Small intestine (tissue), 7 donors: ENCODE measurements around the gene TRIM51. TPM values are rescaled to one million over a fixed set of nuclear protein-coding genes. Genes with fewer than 3 reads are reported as not detected.
"Not testable (repeated sequence)": the region's sequence is repeated elsewhere in the genome, so short reads cannot be mapped to it uniquely, and the experiment has no call there.

Experiments used
- DNase-seq, 2 donors: peaks; one replicate each; pipeline versions ENCODE4 v3.0.0 to v3.0.0-alpha.2; 2013
- FAIRE-seq: peaks from 2 replicates; lab custom pipeline; 2012; peaks lifted over from hg19 to GRCh38; lab: Jason Lieb, UNC
- H3K27ac ChIP-seq, 3 donors: one replicate each; pipeline ENCODE4 v1.5.1; 2013; ENCODE audit warnings: low read length in 2 of 3, mild to moderate bottlenecking in 2 of 3, control low read depth in 1 of 3, inconsistent platforms in 1 of 3, low read depth in 1 of 3, moderate library complexity in 1 of 3
- H3K27me3 ChIP-seq, 3 donors: one replicate each; pipeline ENCODE4 v1.6.1; 2013; ENCODE audit warnings: low read length in 3 of 3, inconsistent platforms in 1 of 3; ENCODE audit not compliant: control insufficient read depth in 3 of 3, insufficient read depth in 3 of 3
- H3K36me3 ChIP-seq, 3 donors: one replicate each; pipeline ENCODE4 v1.6.1; 2013; ENCODE audit warnings: low read length in 3 of 3, inconsistent platforms in 1 of 3, low read depth in 1 of 3, mild to moderate bottlenecking in 1 of 3, moderate library complexity in 1 of 3; ENCODE audit not compliant: control insufficient read depth in 3 of 3, insufficient read depth in 2 of 3
- H3K4me1 ChIP-seq, 3 donors: one replicate each; pipeline ENCODE4 v1.6.1; 2013; ENCODE audit warnings: low read length in 2 of 3, inconsistent platforms in 1 of 3, low read depth in 1 of 3, mild to moderate bottlenecking in 1 of 3, moderate library complexity in 1 of 3; ENCODE audit not compliant: control insufficient read depth in 3 of 3, insufficient read depth in 2 of 3
- H3K4me3 ChIP-seq, 3 donors: one replicate each; pipeline ENCODE4 v1.5.1; 2013; ENCODE audit warnings: low read length in 3 of 3, control low read depth in 1 of 3, inconsistent platforms in 1 of 3, low read depth in 1 of 3, mild to moderate bottlenecking in 1 of 3, moderate library complexity in 1 of 3
- H3K9me3 ChIP-seq, 2 donors: one replicate each; pipeline ENCODE4 v1.6.1; 2013; ENCODE audit warnings: low read depth in 1 of 2, low read length in 1 of 2; ENCODE audit not compliant: control insufficient read depth in 2 of 2, insufficient read depth in 1 of 2
- WGBS, 3 donors: extraction: QIAGEN DNeasy Blood & Tissue Kit; methylation state at CpG; one replicate each; pipeline ENCODE4 v1.1.7; 2013; 5-methylcytosine and 5-hydroxymethylcytosine counted together
- polyA plus RNA-seq, 4 donors: library from polyadenylated mRNA; stranded (reverse) in 3 of 4; unstranded in 1 of 4; fragments of 200-250 nt in 3 of 4; fragments of 120-200 nt in 1 of 4; gene quantifications; one replicate each; pipeline versions ENCODE4 v1.2.1 to v1.2.3, GENCODE V29; 2013
- donor health status: healthy with polysubstance abuse.
- donor health status: control.
- donor health status: control.
- donor health status: Bipolar disorder and iron deficiency.
- donor health status: healthy.

TRIM51 gene
- polyA plus RNA-seq, 4 donors: not detected

GRCh38 chr11:55873146-55873545 is 10.0 kb upstream of the TRIM51 start:
- DNase-seq, H3K27ac ChIP-seq, H3K4me3 ChIP-seq, H3K36me3 ChIP-seq, H3K27me3 ChIP-seq, H3K4me1 ChIP-seq, FAIRE-seq: not testable (repeated sequence)
- 34 to 56% (median 50%) methylated on average over 29 to 34 of the region's 34 CpGs for WGBS, 3 donors
- H3K9me3 ChIP-seq: peaks cover 1 to 24% of the 10 kb centered on the region in 2 donors

DNA sequence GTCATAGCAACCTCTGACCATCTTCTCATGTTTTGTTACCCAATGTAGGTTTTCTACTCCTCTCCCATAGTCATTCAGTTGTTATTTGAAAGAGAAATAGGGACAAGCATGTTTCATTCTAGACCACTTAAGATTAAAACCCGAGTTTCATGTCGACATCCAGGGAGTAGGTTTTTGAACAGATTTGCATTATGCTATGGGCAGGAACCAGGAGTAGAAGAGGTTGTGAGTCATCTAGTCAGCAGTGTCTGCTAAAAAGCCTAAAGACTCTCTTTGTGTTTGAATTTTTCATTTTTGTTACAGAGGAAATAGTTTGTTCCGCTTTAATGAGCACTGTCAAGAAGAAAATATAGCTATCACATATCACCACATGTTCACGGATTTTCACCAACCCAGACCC is 1.9 kb downstream of the TRIM51 start:
- 87 to 89% (median 88%) methylated on average over 4 of the region's 4 CpGs for WGBS, 3 donors

GRCh38 chr11:55885481-55885880 is 2.4 kb downstream of the TRIM51 start:
- H3K4me3 ChIP-seq, H3K4me1 ChIP-seq, H3K27me3 ChIP-seq, H3K9me3 ChIP-seq, H3K27ac ChIP-seq, DNase-seq, FAIRE-seq, H3K36me3 ChIP-seq: not testable (repeated sequence)
- WGBS, 3 donors: 85 to 89% (median 88%) methylated on average over 9 of the region's 9 CpGs

More for the DNA sequence above, 1.9 kb downstream of the TRIM51 start:
- H3K4me3 ChIP-seq, H3K4me1 ChIP-seq, FAIRE-seq, H3K9me3 ChIP-seq, H3K27me3 ChIP-seq, H3K27ac ChIP-seq, H3K36me3 ChIP-seq, DNase-seq: not testable (repeated sequence)

DNA sequence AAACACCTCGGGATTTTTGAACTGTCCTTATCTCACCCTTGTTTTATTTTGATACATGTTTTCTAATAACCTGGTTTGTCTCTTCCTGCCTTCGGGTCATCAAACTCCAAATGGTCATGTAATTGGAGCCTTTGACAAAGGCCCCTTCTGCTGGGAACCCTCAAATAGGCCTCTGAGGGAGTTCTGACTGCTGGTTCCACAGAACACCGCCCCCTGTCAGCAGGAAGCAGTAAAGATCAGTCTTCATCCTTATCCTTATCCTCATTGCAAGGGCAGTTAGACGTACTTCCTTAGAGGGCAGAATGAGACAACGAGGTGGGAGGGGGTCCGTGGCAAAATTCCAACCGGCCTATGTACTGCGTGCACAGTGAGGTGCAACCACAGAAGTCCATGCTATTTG is 12.1 kb downstream of the TRIM51 start:
- Histone ChIP-seq H3K4me1 (no peaks in the 10 kb centered on the region), H3K36me3 (no peaks in the 10 kb centered on the region), H3K9me3 (peaks cover 0 to 17% of the 10 kb centered on the region in 2 donors), H3K27ac (no peak overlapping the region), H3K4me3 (no peak overlapping the region), H3K27me3 (no peaks in the 10 kb centered on the region)
- FAIRE-seq: no peak
- DNase-seq: no peak
- 61 to 66% (median 62%) methylated on average over 8 of the region's 8 CpGs for WGBS, 3 donors

DNA sequence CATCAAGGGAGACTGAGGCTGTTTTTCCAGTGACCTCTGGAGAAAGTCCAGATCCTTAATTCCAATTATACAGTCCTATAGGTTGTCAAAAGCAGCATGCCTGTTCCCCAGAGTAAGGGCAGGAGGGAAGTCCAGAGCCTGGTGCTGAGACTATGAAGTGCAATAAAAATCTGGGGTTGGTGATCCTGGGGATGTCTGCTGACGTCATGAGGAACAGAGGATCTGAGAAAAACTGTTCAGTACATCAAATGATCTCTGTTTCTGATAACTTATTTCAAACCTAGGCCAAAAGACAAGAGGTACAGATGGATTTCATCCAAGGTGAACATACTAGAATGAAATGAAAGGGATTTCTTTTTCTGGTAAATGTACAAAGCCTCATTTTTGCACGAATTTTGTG is 19.2 kb downstream of the TRIM51 start:
- Histone ChIP-seq H3K4me3 (no peak overlapping the region), H3K9me3 (peaks cover 0 to 2% of the 10 kb centered on the region in 2 donors), H3K27me3 (no peaks in the 10 kb centered on the region), H3K27ac (no peak overlapping the region), H3K4me1 (no peaks in the 10 kb centered on the region), H3K36me3 (no peaks in the 10 kb centered on the region)
- 17 to 24% (median 20%) methylated on average over 2 of the region's 2 CpGs for WGBS, 3 donors
- DNase-seq: no peak
- no peak for FAIRE-seq

GRCh38 chr11:55914482-55914881 is 31.4 kb downstream of the TRIM51 start, which contains the start of gene OR5W2:
OR5W2 (minus strand) TSS chr11:55914582; CDS start chr11:55914582, 0 bp downstream.
- H3K27me3 ChIP-seq: no peaks in the 10 kb centered on the region
- no peak for DNase-seq

GRCh38 chr11:55920537-55920936 is 37.4 kb downstream of the TRIM51 start:
- Histone ChIP-seq H3K36me3 (no peaks in the 10 kb centered on the region), H3K9me3 (peaks cover 0 to 10% of the 10 kb centered on the region in 2 donors), H3K4me1 (no peaks in the 10 kb centered on the region), H3K4me3 (no peak overlapping the region), H3K27ac (no peak overlapping the region), H3K27me3 (no peaks in the 10 kb centered on the region)
- FAIRE-seq (no peak), DNase-seq (no peak)
- WGBS, 3 donors: 83 to 86% (median 84%) methylated on average over 5 of the region's 5 CpGs

More at GRCh38 chr11:55914482-55914881, 31.4 kb downstream of the TRIM51 start, which contains the start of gene OR5W2:
- no peak within 1 kb of the TSS for H3K4me3 ChIP-seq
- no peaks in the 10 kb centered on the region for H3K36me3 ChIP-seq
- 38 to 73% (median 62%) methylated on average over 1 of the region's 1 CpG for WGBS, 3 donors
- peaks cover 0 to 7% of the 10 kb centered on the region in 2 donors for H3K9me3 ChIP-seq
- H3K4me1 ChIP-seq: no peaks in the 10 kb centered on the region
- FAIRE-seq: no peak
- no peak within 1 kb of the TSS for H3K27ac ChIP-seq

GRCh38 chr11:55936300-55936699 is 53.2 kb downstream of the TRIM51 start, which contains the start of gene OR5I1:
OR5I1 (minus strand) TSS chr11:55936400; CDS start chr11:55936400, 0 bp downstream.
- H3K4me3 ChIP-seq: no peak within 1 kb of the TSS
- no peak for FAIRE-seq
- WGBS, 3 donors: 53 to 77% (median 75%) methylated on average over 2 of the region's 2 CpGs
- no peaks in the 10 kb centered on the region for H3K9me3 ChIP-seq
- no peaks in the 10 kb centered on the region for H3K4me1 ChIP-seq
- H3K27me3 ChIP-seq: no peaks in the 10 kb centered on the region
- DNase-seq: no peak
- no peaks in the 10 kb centered on the region for H3K36me3 ChIP-seq
- H3K27ac ChIP-seq: no peak within 1 kb of the TSS
